NCI-H526 (cell line): Measurements from ENCODE around the gene ALOX12B.

Experiments
- DNase-seq, 2 experiments: peaks; one replicate each; lab custom pipeline; 2025; lab: John Stamatoyannopoulos, UW

The ALOX12B gene

DNA sequence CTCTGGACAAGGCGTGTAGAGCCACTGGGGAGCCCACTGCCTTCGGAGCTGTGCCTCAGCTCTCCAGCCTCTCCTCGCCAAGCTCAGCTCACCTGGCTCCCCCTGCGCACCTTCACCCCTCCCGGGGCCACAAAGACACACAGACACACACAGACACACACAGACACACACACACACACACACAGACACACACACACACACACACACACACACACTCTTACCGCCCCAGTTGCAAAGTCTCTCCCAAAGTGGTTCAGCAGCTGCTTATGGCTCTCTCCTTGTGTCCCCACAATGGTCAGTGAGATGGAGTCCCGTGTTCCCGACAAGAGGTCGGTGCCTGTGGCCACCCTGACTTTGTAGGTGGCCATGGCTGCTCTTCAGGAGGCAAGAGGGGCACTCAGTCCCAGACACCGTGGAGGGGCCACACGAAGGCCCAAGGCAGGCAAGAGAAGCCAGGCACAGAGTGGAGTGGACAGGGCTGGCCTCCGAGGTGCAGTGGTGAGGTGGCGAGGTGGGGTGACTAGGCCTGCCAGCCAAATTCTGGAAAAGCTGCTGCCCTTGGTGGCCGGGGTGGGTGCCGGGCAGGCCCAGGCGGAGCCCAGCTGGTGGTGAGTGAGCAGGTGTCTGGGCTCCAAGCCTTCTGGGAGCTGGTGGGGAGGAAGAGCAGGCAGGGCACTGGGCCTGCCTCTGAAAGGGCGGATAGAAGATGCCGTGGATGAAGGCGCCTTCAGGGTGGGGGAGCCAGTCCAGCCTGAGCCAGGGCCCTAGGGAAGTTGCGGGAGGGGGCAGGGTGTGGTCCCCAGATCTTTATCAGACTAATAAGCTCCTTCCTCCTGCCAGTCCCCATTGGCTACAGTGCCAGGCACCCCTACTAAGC lies at the start of gene ALOX12B:
TSS of gene ALOX12B (minus strand) at position 642 of the 877 bp plus-strand sequence. CDS start at position 368, 274 bp downstream.
- DNase-seq: peak in 1 of 2 experiments; percentile 44

DNA sequence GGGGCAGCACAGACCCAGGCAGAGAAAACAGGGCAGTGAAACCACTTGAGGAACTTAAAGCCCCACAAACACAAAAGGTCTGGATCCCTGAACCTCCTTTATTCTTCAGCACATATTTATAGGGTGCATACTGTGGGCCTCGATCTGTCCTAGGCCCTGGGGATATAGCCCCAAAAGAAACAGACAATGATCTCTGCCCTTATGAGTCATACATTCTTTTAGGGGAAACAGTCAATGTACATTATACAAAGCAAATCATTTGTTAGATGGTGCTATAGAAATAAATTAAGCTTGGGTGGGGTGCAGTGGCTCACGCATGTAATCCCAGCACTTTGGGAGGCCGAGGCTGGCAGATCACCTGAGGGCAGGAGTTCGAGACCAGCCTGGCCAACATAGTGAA lies 46.4 kb upstream of the ALOX12B start:
- no peak for DNase-seq

DNA sequence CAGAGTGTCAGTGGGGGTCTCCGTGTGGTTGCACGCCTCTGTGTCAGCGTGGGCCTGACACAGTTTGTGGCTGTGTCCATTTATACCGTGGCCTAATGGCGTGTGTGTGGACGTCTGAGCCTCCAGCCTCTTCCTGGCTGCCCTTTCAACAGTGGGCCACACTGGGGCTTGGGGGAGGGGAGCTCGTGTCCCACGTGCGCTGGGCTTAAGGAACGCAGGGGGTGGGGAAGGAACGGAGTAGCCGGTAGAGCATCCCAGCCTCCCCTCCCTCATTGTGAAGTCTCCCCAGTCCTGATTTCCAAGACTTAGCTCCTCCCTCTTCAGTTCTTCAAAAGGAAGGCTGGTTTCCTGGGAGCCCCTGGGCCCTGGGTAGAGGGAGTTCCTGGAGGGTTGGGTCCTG lies 45.9 kb upstream of the ALOX12B start:
- DNase-seq: no peak

DNA sequence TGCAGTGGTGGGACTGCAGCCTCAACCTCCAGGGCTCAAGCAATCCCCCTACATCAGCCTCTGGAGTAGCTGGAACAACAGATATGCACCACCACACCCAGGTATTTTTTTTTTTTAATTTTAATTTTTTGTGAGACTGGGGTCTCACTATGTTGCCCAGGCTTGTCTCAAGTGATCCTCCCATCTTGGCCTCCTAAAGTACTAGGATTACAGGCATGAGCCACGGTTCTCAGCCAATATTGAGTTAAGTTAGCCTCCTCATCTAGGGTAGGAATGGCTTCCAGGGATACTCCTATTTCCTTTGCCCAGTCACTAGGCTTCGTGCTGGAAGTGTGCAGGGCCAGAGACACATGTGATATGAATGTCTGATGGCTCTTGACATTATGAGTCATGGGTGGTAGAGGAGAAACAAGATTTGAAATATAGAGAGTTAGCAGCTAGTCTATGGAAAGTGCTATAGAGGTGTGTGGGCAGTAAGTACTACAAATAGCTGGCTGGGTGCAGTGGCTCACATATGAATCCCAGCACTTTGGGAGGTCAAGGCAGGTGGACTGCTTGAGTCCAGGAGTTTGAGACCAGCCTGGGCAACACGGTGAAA lies 44.4 kb upstream of the ALOX12B start:
- DNase-seq: no peak

DNA sequence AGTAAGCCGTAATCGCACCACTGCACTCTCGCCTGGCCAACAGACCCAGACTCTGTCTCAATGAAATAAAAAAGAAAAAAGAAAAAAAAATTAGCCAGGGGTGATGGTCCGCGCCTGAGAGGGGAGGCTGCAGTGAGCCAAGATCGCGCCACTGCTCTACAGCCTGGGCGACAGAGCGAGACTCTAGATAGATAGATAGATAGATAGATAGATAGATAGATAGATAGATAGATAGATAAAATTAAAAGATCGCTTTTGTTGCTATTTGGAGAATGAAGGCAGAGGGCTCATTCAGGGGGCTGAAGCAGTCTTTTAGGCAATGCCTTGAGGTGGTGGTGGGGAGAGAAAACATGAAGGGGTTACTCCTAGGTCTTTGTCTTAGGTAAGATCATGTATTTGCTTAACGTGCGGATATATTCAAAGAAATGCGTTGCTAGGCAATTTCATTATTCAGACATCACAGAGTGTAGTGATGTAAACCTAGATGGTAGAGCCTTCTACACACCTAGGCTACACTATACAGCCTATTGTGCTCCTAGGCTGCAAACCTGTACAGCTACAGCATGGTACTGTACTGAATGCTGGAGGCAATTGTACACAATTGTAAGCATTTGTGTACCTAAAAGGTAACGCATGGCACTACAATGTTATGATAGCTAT lies 40.7 kb upstream of the ALOX12B start:
- DNase-seq: peak; percentile 18 to 37

DNA sequence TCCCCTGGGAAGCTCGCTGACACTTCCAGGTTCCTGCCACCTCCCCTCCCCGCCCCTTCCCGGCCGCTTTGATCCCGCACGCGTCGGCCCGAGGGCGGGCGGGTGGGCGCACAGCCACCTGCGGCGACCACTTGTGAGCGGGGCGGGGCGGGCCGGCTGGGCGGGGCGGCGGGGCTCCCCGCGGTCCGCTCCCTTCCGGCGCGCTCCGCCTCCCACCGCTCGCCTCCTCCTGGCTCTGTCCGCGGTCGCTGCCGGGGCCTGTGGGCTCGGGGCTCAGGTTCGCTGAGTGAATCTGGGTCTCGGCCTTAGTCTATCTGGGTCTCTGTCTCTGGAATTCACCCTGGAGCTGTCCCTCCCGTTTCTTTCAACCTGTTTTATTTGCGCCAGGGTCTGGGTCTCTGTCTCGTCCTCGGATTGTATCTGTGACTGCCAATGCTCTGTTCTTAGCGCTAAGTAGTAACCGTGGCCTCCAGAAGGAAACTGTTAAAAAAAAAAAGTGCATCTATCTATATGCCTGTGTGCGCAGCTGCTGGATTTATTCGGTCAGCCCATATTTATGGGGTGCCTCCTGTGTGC lies 39.1 kb upstream of the ALOX12B start:
- peak in 1 of 2 experiments; percentile 65 for DNase-seq

DNA sequence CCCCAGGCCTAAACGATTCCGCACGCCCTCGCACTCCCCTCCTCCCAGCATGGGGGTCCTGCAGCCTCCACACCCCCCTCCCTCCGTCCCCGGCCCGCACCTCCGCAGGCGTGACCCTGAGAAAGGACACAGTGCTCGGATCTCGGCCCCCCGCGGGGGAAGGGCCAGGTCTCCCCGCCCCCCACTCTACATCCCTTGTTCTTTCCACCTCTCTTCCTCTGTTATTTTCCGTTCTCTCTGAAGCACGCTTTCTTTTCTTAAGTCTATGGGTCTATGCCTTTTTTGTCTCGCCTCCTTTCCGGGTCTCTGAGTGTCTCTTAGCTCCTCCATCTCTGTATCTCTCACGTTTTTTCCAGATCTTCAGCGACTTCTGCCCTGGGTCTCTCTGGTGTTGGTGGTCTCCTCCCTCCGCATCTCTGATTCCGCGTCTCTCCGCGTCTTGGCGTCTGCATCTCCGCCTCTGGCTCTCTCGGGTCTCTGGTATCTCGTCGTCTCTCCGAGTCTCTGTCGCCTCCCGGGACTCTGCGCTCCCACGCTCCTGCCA lies 38.5 kb upstream of the ALOX12B start:
- DNase-seq: peak in 1 of 2 experiments; percentile 50

DNA sequence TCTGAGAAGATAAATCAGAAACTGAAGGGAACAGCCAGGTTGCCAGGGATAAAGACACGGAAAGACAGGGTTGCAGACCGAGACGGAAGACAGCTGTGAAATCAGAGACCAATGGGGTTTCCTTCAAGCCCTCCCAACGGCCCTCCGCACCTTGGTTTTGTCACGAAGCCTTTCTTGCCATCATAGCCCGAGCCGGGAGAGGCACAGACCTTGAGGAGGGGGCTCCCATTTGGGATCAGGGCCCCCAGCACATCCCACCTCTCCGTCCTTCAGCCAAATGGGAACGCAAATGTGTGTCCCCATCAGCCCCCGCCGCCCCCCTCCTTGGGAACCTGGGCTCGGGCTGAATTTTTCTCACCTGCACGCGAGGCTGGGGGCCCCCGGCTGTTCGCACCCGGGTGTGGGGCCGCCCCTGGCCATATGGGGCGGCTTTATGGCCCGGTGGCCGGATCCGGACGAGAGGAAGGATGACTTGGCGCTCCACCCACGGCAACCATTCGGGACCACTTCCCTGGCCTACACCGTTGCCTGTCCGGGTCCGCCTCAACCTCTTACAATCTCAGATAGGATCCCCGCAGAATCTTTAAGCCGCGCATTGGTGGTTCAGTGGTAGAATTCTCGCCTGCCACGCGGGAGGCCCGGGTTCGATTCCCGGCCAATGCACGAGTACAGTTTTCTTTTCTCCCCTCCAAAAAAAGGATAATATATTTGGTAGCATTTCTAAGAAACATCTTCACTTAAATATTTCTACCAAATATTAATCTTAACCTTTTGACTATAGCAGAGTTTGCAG lies 37.8 kb upstream of the ALOX12B start:
- DNase-seq: peak; percentile 43 to 72

DNA sequence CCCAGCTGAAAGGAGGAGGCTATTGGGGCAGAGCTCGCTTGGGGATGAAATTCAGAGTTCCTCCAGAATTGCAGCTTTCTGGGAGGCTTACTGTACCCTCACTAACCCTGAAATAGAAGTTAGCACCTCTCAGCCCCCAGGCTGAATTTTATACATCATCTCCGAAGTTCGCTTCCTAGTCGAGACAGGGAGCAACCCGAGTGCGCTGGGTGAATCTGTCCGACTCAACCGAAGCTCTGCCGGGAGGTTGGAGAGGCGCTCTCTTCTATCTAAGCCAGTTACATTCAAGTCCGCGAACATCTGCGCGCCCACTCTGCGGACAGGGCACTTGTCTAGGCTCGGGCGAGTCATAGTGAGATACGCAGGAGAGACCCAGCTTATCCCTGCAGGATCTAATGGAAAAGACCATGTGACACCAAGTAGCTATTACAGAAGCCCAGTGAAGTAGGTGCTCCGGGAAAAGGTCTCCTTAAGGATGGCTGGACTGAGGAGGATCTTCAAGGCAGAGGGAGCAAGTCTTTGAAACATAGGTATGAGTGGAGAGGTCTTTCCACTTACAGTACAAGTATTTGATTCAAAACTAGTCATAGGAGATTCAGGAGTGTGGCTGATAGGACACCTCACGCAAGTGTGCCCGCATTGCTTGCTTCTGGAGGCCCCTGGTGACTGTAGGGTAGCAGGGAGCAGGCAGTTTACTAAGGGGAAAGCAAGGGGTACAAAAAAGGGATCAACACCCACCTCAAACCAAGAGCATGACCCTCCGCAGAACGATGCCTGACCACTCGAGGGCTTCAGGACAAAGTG lies 37.0 kb upstream of the ALOX12B start:
- DNase-seq: peak in 1 of 2 experiments; percentile 42

DNA sequence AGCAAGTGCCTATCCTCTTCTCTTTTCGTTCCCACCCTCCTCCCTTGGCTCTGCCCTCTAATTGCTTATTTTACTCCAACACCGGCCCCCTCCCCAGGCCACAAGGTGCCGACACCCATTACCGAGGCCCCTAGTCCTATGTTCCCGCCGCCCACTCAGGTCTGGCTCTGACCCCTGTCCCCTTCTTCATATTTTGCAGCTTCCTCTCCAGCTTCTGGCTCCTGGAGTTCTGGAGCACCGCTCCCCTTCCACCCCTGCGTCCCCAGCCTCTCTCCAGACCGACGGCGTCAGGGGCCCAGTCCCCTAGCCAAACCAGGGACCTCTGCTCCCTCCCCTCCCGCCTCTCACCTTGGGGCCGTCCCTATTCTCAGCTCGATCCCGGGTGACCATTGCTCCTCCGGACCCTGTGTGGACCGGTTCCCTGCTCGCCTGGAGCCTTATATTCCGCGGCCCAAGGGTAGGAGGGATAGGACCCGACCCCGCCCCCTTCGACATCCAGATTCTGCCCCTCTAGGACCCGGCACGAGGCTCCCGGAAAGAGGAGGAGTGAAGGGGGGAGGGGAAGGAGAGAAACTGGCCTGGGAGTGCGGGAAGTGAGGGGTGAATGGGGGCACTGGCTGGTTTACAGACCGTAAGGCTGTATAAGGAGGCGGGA lies 36.3 kb upstream of the ALOX12B start, which contains the start of gene HES7:
TSS of gene HES7 (minus strand) at position 412 of the 655 bp plus-strand sequence. CDS start at position 390, 22 bp downstream.
- DNase-seq: peak in 1 of 2 experiments; percentile 37

DNA sequence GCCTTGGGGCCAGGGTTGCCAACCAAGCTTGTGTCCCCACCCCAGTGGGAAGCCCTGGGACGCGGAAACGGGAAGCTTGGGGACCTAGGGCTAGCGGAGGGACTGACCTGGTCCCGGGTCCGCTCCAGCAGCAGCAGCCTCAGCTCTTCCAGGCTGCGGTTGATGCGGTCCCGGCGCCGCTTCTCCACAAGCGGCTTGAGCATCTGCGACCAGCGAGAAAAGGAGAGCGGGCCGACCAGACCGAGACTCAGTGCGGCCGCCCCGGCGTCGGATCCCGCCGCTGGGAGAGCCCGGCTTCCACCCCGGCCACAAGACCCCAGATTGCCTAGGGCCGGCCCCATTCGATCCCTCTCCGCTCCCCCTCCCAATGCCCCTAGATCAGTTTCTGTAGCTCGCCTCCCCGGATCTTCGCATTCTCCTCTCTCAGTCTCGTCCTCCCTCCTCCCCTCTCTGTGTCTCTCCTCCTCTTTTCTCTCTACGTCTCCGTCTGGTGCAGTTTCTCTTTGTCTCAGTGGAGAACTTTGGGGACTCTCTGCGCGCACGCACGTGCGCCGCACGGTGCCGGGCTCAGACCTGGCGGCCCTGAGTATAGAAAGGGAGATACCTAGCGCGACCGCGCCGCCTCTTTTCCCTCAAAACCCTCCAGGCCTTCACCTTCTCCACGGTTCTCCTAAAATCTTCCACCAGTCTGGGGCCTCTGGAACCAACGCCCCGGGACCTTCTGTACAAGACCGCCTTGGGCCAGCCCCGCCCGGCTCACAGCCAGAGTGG lies 35.6 kb upstream of the ALOX12B start:
- DNase-seq: peak in 1 of 2 experiments; percentile 33

DNA sequence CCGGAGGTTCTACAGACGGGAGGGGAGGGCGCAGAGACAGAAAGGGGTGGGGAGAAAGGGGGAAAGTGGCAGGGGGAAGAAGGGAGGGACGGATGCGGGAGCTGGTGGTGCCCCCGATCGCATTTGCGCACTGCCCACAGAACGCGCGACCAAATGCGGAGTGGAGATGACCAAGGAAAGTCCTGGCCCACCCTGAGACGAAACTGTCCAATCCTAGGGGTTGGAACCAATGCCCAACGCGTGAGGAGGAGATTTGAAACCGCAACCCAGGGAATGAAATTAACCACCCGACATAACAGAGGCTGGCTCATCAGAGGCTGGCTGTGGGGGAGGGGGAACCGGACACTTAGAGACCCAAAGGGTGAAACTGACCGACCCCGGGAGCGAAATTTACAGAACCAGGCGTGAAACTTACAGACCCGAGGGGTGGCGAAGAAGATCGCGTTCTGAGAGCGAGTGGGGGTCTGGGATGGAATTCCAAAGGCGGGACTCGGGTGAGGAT lies 35.0 kb upstream of the ALOX12B start:
- DNase-seq: peak in 1 of 2 experiments; percentile 26

DNA sequence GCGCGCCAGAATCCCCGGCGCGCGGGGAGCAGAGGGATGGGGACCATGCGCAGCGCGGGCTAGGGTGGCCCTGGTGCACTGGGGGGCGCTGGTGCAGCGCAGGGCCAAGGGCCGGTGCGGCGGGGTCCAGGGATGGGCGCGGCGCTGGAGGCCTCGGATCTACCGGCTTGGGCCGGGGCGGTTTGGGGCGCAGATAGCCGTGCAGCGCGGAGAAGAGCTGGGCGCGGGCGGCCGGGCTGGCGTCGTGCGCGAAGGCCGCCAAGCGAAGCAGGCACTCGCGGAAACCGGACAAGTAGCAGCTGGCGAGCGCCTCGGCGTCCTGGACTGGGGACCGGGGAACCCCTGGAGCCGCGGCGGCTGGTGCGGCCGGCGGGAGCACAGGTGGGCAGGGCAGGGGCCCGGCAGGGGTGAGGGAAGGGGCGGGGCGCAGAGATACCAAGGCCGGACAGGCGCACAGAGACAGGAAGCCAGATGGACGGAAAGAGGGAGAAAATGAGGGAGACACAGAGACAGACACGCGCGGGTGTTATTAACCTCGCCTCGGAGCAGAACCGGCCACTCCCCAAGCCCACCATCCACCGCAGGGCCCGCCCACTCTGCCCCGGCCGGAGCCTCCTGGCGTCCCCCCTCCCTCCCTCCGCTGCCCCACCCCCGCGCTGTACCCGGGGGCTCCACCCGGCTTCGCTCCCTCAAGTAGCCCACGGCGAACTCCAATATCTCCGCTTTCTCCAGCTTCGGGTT lies 34.3 kb upstream of the ALOX12B start:
- DNase-seq: peak in 1 of 2 experiments; percentile 79

DNA sequence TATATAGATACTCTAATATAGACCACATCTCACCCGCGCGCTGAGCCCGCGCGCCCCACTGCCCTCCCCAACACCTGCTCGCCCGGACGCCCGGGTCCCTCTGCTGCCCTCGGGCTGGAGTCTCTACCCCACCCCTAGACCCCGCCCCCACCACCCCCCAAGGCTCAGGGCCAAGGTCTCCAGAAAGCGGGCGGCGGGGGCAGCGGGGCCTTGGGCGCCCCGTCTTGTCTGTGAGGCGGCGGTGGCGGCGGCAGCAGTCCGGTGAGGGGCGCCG lies 33.8 kb upstream of the ALOX12B start:
- no peak for DNase-seq

DNA sequence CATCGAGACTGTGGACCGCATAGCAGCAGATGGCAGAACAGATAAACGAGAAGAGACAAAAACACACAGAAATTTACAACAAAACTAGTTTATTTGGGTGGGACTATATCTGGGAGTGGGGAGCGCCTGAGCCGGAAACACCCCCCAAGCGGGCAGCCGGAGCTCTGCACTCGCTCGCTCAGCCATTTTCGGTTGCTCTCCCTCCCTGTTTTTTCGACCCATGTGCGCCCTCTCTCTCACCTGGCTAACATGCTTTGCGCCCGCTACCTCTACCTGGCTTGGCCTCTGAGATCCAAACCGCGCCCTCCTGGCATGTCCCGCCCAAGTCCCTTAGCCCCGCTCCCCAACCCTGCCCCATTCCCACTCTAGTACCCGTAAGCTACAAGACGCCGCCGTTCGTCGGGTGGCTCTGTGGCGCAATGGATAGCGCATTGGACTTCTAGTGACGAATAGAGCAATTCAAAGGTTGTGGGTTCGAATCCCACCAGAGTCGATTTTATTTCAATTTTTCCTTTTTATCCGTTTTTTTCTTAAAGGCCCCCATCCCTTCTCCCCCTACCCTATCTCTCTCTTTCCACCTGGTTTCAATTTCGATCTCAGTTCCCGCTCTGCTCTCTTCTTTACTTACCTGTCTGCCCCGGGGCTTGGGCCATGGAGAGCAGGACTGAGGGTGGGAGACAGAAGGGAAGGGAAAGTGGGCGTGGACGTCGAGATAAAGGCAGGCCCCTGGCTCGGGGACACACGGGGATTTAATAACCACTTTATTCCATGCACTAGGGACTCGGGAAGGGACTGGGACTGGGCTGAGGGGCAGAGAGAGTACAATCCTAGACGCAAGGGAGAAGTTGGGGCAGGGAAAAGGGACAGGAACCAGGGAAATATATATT lies 33.2 kb upstream of the ALOX12B start:
- peak; percentile 62 to 81 for DNase-seq

DNA sequence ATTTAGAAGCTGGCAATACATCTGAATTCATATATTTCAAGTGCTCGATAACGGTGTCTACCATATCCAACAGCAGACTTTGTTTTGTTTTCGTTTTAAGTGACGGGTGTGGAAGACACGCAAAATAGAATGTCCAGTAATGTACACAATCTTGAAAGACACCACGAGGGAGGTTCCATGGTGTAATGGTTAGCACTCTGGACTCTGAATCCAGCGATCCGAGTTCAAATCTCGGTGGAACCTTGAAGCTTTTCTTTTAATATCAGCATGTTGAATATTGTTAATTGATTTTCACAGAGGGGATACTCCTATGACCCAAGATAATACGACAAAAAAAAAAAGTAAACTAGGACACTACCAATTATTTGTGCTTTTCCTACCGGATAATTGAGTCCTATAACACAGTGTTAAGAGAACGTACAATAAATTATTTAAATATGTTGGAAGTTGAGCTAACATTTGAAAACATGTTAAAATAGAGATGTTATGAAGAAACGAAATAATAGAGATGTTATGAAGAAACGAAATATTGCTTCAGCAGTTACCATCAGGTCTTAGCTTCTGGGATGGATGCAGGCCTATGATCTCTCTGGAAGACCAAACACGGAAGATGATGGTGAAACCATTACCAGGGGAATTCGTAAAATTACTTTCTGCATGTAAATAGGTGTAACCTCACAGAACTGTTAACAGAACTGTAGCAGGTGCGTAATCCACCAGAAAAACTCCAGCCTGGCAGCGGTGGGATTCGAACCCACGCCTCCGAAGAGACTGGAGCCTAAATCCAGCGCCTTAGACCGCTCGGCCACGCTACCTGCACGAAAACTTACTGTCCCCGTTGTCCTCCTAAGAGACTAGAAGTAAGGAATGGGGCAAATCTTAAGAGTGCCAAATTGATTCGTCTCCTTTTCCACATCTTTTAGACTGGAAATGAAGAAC lies 32.3 kb upstream of the ALOX12B start:
- peak; percentile 81 to 84 for DNase-seq
